Large intestine (tissue), 3 donors: ENCODE results near the gene ZFAND6. TPM values are rescaled to one million over a fixed set of nuclear protein-coding genes. Genes with fewer than 3 reads are reported as not detected.

ENCODE experiments used
- DNase-seq, 2 donors: peaks; one replicate each; pipeline versions ENCODE4 v3.0.0 to v3.0.0-alpha.2; 2013
- H3K27ac ChIP-seq: one replicate; pipeline ENCODE4 v1.5.1; 2013; ENCODE audit warnings: low read length
- H3K27me3 ChIP-seq: 2 replicates; pipeline ENCODE4 v1.6.1; 2013; ENCODE audit warnings: low read length; ENCODE audit not compliant: control insufficient read depth, insufficient read depth
- H3K36me3 ChIP-seq: 2 replicates; pipeline ENCODE4 v1.6.1; 2013; ENCODE audit warnings: low read length; ENCODE audit not compliant: control insufficient read depth, insufficient read depth
- H3K4me1 ChIP-seq: one replicate; pipeline ENCODE4 v1.6.1; 2013; ENCODE audit warnings: low read length; ENCODE audit not compliant: control insufficient read depth, insufficient read depth
- H3K4me3 ChIP-seq: one replicate; pipeline ENCODE4 v1.5.1; 2013; ENCODE audit warnings: low read length
- H3K9me3 ChIP-seq: one replicate; pipeline ENCODE4 v1.6.1; 2013; ENCODE audit warnings: mild to moderate bottlenecking, low read depth, low read length, moderate library complexity; ENCODE audit not compliant: control insufficient read depth
- WGBS: methylation state at CpG from one replicate; pipeline ENCODE4 v1.1.5; 2013; ENCODE audit warnings: low lambda C conversion rate; ENCODE audit not compliant: insufficient coverage; 5-methylcytosine and 5-hydroxymethylcytosine counted together
- polyA plus RNA-seq: library from polyadenylated mRNA; unstranded; fragments of 120-200 nt; gene quantifications from one replicate; pipeline ENCODE4 v1.2.1, GENCODE V29; 2013

The ZFAND6 gene
- polyA plus RNA-seq, 1 donor = 86.3 TPM

DNA sequence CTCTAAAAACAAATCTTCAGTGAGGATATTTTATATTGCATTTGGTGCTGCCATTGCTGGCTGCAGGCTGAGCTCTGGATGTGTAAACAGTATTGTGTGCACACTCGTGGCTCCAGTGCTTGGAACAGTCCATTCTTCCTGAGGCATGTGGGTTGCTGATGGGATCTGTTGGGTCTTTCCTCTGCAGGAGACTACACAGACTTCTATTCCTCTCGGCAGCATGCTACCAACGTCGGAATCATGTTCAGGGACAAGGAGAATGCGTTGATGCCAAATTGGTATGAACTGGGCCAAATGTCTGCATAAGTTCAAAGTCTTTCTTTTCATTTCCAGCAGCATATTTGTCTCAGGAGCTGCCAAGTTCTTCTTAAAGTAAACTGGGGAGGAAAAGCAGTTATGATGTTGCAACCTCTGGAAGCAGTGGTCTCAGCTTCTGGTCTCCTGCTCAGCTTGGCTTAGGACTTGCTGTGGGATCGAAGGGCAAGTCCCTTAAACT lies 102.6 kb downstream of the ZFAND6 start:
- WGBS = no CpG with 5 or more reads among the region's 6 CpGs
- peak overlapping the region; percentile 92 for H3K27ac ChIP-seq
- peaks cover 39% of the 10 kb centered on the region for H3K4me1 ChIP-seq
- peaks cover 30% of the 10 kb centered on the region for H3K36me3 ChIP-seq
- H3K9me3 ChIP-seq = no peaks in the 10 kb centered on the region
- H3K4me3 ChIP-seq = no peak overlapping the region
- no peaks in the 10 kb centered on the region for H3K27me3 ChIP-seq
- DNase-seq = peak in 1 of 2 donors; percentile 29

DNA sequence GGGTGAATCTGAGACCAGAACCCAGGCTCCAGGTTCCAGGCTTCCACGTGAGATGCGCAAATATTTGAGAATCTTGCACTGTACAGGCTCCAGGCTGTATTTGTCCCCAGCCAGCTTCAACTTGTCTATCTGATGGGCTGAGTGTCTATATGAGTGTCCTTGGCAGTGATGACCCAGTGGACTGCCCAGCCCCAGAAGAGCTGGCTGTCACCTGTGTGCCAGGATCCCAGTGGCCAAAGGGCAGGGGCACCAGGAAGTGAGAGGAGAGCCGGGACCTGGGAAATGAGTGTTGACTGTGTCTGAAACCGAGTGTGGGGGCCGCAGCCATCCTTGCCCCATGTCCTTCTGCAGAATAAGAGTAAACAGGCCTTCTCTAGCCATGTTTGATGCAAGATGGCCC lies 103.7 kb downstream of the ZFAND6 start:
- peaks cover 39% of the 10 kb centered on the region for H3K4me1 ChIP-seq
- no peaks in the 10 kb centered on the region for H3K9me3 ChIP-seq
- no peak for DNase-seq
- no peaks in the 10 kb centered on the region for H3K27me3 ChIP-seq
- H3K27ac ChIP-seq = peak overlapping the region; percentile 27
- no peak overlapping the region for H3K4me3 ChIP-seq
- H3K36me3 ChIP-seq = peaks cover 28% of the 10 kb centered on the region
- no CpG with 5 or more reads among the region's 5 CpGs for WGBS

- Histone ChIP-seq H3K4me1 (peaks cover 39% of the 10 kb centered on the region), H3K27me3 (no peaks in the 10 kb centered on the region), H3K4me3 (no peak overlapping the region), H3K36me3 (peaks cover 29% of the 10 kb centered on the region), H3K27ac (no peak overlapping the region), H3K9me3 (no peaks in the 10 kb centered on the region)
- no peak for DNase-seq
- WGBS = no CpG with 5 or more reads among the region's 1 CpG
Observed at GRCh38 chr15:80163897-80164296, 104.4 kb downstream of the ZFAND6 start.

- Histone ChIP-seq H3K4me1 (peaks cover 5% of the 10 kb centered on the region), H3K36me3 (peaks cover 35% of the 10 kb centered on the region), H3K27ac (no peak overlapping the region), H3K9me3 (no peaks in the 10 kb centered on the region), H3K4me3 (no peak overlapping the region), H3K27me3 (no peaks in the 10 kb centered on the region)
- DNase-seq = no peak
- WGBS = 94% methylated on average over 2 of the region's 8 CpGs
Observed at GRCh38 chr15:80167936-80168335, 108.5 kb downstream of the ZFAND6 start.

- H3K36me3 ChIP-seq = peaks cover 35% of the 10 kb centered on the region
- WGBS = 100% methylated on average over 3 of the region's 5 CpGs
- no peaks in the 10 kb centered on the region for H3K27me3 ChIP-seq
- no peaks in the 10 kb centered on the region for H3K9me3 ChIP-seq
- no peak overlapping the region for H3K4me3 ChIP-seq
- peaks cover under 1% of the 10 kb centered on the region for H3K4me1 ChIP-seq
- no peak overlapping the region for H3K27ac ChIP-seq
- no peak for DNase-seq
Observed at GRCh38 chr15:80168421-80168820, 108.9 kb downstream of the ZFAND6 start.

DNA sequence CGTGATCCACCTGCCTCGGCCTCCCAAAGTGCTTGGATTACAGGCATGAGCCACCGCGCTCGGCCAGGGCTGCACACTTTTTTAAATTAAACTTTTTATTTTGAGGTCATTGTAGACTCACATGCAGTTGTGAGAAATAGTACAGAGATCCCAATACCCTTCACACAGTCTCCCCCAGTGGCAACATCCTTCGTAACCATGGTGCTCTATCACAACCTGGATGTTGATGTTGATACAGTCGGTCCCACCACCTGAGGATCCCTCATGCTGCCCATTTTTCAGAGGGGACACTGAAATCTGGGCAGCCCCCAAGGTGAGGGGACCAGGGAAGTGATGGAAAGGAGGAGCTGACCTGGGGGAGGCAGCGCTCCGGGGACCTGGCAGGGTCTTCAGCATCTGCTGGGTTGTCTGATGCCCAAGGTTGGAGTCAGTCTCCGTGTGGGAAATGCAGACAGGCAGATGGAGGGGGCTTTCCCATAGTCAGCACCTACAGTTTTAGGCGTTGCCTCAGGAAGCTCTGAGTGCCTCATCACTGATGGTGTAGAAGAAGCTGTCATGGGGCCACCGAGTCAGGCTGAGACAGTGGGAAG lies 110.4 kb downstream of the ZFAND6 start:
- no peak for DNase-seq
- WGBS = no CpG with 5 or more reads among the region's 12 CpGs

GRCh38 chr15:80170596-80170995 lies 111.1 kb downstream of the ZFAND6 start:
- Histone ChIP-seq H3K27me3 (no peaks in the 10 kb centered on the region), H3K4me3 (no peak overlapping the region), H3K27ac (no peak overlapping the region), H3K9me3 (no peaks in the 10 kb centered on the region), H3K4me1 (no peaks in the 10 kb centered on the region), H3K36me3 (peaks cover 55% of the 10 kb centered on the region)
- WGBS = no CpG with 5 or more reads among the region's 2 CpGs
- DNase-seq = no peak

More for the DNA sequence above, 110.4 kb downstream of the ZFAND6 start:
- no peak overlapping the region for H3K4me3 ChIP-seq
- no peak overlapping the region for H3K27ac ChIP-seq
- peaks cover 48% of the 10 kb centered on the region for H3K36me3 ChIP-seq
- no peaks in the 10 kb centered on the region for H3K9me3 ChIP-seq
- no peaks in the 10 kb centered on the region for H3K27me3 ChIP-seq
- H3K4me1 ChIP-seq = no peaks in the 10 kb centered on the region

- WGBS = no CpG with 5 or more reads among the region's 4 CpGs
- peaks cover 63% of the 10 kb centered on the region for H3K36me3 ChIP-seq
- H3K27ac ChIP-seq = no peak overlapping the region
- no peaks in the 10 kb centered on the region for H3K9me3 ChIP-seq
- no peak overlapping the region for H3K4me3 ChIP-seq
- H3K27me3 ChIP-seq = no peaks in the 10 kb centered on the region
- no peak for DNase-seq
- no peaks in the 10 kb centered on the region for H3K4me1 ChIP-seq
Observed at GRCh38 chr15:80171787-80172186, 112.3 kb downstream of the ZFAND6 start.

GRCh38 chr15:80172401-80172800 lies 112.9 kb downstream of the ZFAND6 start:
- WGBS = 80% methylated on average over 1 of the region's 8 CpGs
- Histone ChIP-seq H3K9me3 (no peaks in the 10 kb centered on the region), H3K4me3 (no peak overlapping the region), H3K27me3 (no peaks in the 10 kb centered on the region), H3K27ac (no peak overlapping the region), H3K4me1 (no peaks in the 10 kb centered on the region), H3K36me3 (peaks cover 68% of the 10 kb centered on the region)
- DNase-seq = no peak

- no peak overlapping the region for H3K4me3 ChIP-seq
- no peaks in the 10 kb centered on the region for H3K9me3 ChIP-seq
- no peaks in the 10 kb centered on the region for H3K27me3 ChIP-seq
- H3K36me3 ChIP-seq = peaks cover 71% of the 10 kb centered on the region
- no peaks in the 10 kb centered on the region for H3K4me1 ChIP-seq
- DNase-seq = peak; percentile 54 to 60
- WGBS = no CpG with 5 or more reads among the region's 10 CpGs
- no peak overlapping the region for H3K27ac ChIP-seq
Observed at GRCh38 chr15:80173022-80173759, 113.7 kb downstream of the ZFAND6 start.
